Mucosa of rectum (tissue), 2 donors: ENCODE measurements around the gene MADD.

Experiments used
- H3K27ac ChIP-seq, 2 donors: one replicate each; pipeline ENCODE4 v1.7.0; 2013; ENCODE audit warnings: inconsistent platforms in 2 of 2, low read depth in 2 of 2, low read length in 2 of 2
- H3K27me3 ChIP-seq, 2 donors: one replicate each; pipeline ENCODE4 v1.7.0; 2013; ENCODE audit warnings: low read length in 2 of 2; ENCODE audit not compliant: control insufficient read depth in 2 of 2, insufficient read depth in 2 of 2
- H3K36me3 ChIP-seq, 2 donors: one replicate each; pipeline ENCODE4 v1.7.0; 2013; ENCODE audit warnings: low read length in 2 of 2; ENCODE audit not compliant: control insufficient read depth in 2 of 2, insufficient read depth in 2 of 2
- H3K4me1 ChIP-seq, 2 donors: one replicate each; pipeline ENCODE4 v1.7.0; 2013; ENCODE audit warnings: low read length in 2 of 2, mild to moderate bottlenecking in 1 of 2; ENCODE audit not compliant: control insufficient read depth in 2 of 2, insufficient read depth in 2 of 2
- H3K4me3 ChIP-seq, 2 donors: one replicate each; pipeline ENCODE4 v1.7.0; 2013; ENCODE audit warnings: low read length in 2 of 2
- H3K9ac ChIP-seq, 2 donors: one replicate each; pipeline ENCODE4 v1.7.0; 2013; ENCODE audit warnings: low read length in 2 of 2, low read depth in 1 of 2, mild to moderate bottlenecking in 1 of 2
- H3K9me3 ChIP-seq, 2 donors: one replicate each; pipeline ENCODE4 v1.7.0; 2013; ENCODE audit warnings: low read length in 2 of 2; ENCODE audit not compliant: control insufficient read depth in 2 of 2
- donor health status: healthy.
- donor health status: Normal muscosa, but diverticular disease.

MADD gene

GRCh38 chr11:47288066-47288465, 18.1 kb downstream of the MADD start:
- H3K27ac ChIP-seq = no peak overlapping the region
- peaks cover 82 to 92% of the 10 kb centered on the region in 2 donors for H3K36me3 ChIP-seq
- H3K4me1 ChIP-seq = no peaks in the 10 kb centered on the region
- no peaks in the 10 kb centered on the region for H3K27me3 ChIP-seq
- no peaks in the 10 kb centered on the region for H3K9me3 ChIP-seq
- H3K4me3 ChIP-seq = no peak overlapping the region
- no peak overlapping the region for H3K9ac ChIP-seq

DNA sequence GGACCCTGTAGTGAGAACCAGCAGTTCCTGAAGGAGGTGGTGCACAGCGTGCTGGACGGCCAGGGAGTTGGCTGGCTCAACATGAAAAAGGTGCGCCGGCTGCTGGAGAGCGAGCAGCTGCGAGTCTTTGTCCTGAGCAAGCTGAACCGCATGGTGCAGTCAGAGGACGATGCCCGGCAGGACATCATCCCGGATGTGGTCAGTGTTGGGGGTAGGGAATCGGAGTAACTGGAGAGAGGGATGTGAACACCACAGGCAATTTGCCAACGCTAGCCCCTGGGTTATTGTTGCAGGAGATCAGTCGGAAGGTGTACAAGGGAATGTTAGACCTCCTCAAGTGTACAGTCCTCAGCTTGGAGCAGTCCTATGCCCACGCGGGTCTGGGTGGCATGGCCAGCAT, 19.9 kb downstream of the MADD start:
- H3K9me3 ChIP-seq = no peaks in the 10 kb centered on the region
- H3K9ac ChIP-seq = no peak overlapping the region
- peaks cover 79 to 83% of the 10 kb centered on the region in 2 donors for H3K36me3 ChIP-seq
- no peak overlapping the region for H3K27ac ChIP-seq
- no peak overlapping the region for H3K4me3 ChIP-seq
- no peaks in the 10 kb centered on the region for H3K4me1 ChIP-seq
- no peaks in the 10 kb centered on the region for H3K27me3 ChIP-seq

- Histone ChIP-seq H3K9ac (no peak overlapping the region), H3K27ac (no peak overlapping the region), H3K4me1 (no peaks in the 10 kb centered on the region), H3K36me3 (peaks cover 66 to 75% of the 10 kb centered on the region in 2 donors), H3K9me3 (no peaks in the 10 kb centered on the region), H3K27me3 (no peaks in the 10 kb centered on the region), H3K4me3 (no peak overlapping the region)
These were observed 25.5 kb downstream of the MADD start for GRCh38 chr11:47295385-47295784.

DNA sequence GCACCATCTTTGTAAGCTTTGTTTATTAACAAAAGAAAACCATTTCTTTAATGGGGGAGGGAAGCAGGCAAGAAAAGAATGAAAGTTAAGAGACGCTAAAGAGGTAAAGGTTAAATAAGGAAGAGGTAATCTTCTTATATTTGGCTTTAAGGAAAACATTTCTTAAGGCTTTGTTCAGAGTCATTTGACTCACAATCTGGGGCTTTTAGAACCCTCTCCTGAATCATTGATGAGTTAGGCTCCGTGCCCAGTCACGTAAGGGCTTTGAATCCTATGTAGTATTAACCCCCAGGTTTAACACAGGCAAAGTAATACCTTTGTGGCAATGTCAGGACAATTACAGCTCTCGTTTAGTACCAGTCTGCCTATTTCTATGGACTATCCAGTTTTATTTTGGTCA, 26.1 kb downstream of the MADD start:
- Histone ChIP-seq H3K9me3 (no peaks in the 10 kb centered on the region), H3K27me3 (no peaks in the 10 kb centered on the region), H3K36me3 (peaks cover 59 to 69% of the 10 kb centered on the region in 2 donors), H3K9ac (no peak overlapping the region), H3K4me1 (no peaks in the 10 kb centered on the region), H3K27ac (no peak overlapping the region), H3K4me3 (no peak overlapping the region)

DNA sequence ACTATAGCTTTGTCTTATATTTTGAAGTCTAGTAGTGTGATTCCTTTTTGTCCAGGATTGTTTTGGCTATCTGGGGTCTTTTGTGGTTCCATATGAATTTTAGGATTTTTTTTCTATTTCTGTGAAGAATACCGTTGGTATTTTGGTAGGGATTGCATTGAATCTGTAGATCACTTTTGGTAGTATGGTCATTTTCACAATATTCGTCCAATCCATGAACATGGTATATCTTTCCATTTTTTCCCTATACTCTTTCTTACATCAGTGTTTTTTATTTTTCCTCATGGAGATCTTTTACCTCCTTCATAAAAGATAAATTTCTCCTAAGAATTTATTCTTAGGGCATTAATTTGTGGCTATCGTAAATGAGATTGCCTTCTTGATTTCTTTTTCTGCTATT, 29.1 kb downstream of the MADD start:
- H3K9me3 ChIP-seq = no peaks in the 10 kb centered on the region
- peaks cover 38 to 58% of the 10 kb centered on the region in 2 donors for H3K36me3 ChIP-seq
- H3K9ac ChIP-seq = no peak overlapping the region
- no peak overlapping the region for H3K27ac ChIP-seq
- no peaks in the 10 kb centered on the region for H3K4me1 ChIP-seq
- no peak overlapping the region for H3K4me3 ChIP-seq
- no peaks in the 10 kb centered on the region for H3K27me3 ChIP-seq

GRCh38 chr11:47302853-47303252, 32.9 kb downstream of the MADD start:
- Histone ChIP-seq H3K9me3 (no peaks in the 10 kb centered on the region), H3K4me1 (no peaks in the 10 kb centered on the region), H3K27ac (no peak overlapping the region), H3K36me3 (peaks cover 44 to 60% of the 10 kb centered on the region in 2 donors), H3K27me3 (no peaks in the 10 kb centered on the region), H3K9ac (no peak overlapping the region), H3K4me3 (no peak overlapping the region)

DNA sequence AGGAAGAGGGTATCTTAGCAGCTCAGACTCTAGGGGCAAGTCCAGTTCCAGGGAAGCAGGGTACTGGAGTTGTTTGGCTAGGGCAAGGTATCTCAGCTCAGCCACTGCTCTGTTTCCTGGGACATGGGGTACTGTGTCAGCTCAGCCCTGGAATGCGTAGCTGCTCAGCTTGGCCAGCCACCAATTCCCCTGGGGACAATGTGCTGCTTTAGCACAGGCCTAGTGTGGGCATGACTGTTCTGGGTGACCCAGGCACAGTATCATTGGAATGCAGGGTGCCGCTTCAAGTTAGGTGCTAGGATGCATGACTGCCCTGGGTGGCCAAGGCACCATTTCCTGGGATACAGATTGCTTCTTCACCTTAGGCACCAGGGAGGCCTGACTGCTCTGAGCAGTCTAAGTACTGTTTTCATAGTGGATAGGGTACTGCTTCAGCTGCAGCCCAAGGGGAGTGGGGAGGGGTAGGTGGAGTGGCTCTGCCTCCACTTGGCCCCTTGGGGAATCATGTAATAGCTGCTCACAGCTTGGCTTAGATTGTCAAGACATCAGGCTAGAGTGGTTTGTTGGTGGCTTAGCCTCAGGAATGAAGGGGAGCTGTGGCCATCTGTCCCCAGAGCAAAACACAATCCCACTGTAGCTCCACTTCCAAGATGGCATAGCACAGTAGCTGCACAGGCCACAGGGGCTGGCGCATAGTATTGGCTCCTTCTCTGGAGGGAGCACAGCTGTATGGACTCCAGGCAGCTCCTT, 36.0 kb downstream of the MADD start:
- H3K27ac ChIP-seq = no peak overlapping the region
- H3K4me1 ChIP-seq = no peaks in the 10 kb centered on the region
- H3K9ac ChIP-seq = no peak overlapping the region

DNA sequence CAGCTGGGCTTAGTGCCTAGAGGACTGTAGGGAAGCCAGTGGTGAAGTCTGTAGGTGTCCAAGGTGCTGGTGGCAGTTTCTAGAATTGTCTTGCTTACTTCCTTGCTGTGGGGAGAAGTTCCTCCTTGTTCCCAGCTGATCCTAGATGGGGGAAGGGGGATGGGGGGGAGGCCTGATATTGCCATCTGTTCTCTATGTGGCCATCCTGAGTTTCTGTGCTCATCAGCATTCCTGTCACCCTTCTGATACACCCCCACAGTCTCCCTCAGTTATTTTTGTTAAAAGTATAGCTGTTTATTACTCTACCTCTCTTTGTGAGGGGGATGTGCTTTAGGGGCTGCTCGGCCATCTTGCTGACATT, 36.5 kb downstream of the MADD start:
- H3K9ac ChIP-seq = no peak overlapping the region
- no peaks in the 10 kb centered on the region for H3K27me3 ChIP-seq
- H3K9me3 ChIP-seq = no peaks in the 10 kb centered on the region
- H3K27ac ChIP-seq = no peak overlapping the region
- no peak overlapping the region for H3K4me3 ChIP-seq
- H3K4me1 ChIP-seq = no peaks in the 10 kb centered on the region
- H3K36me3 ChIP-seq = peaks cover 44 to 71% of the 10 kb centered on the region in 2 donors

More for the DNA sequence above, 36.0 kb downstream of the MADD start:
- Histone ChIP-seq H3K9me3 (no peaks in the 10 kb centered on the region), H3K4me3 (no peak overlapping the region), H3K27me3 (no peaks in the 10 kb centered on the region), H3K36me3 (peaks cover 39 to 65% of the 10 kb centered on the region in 2 donors)

GRCh38 chr11:47308050-47308823, 38.3 kb downstream of the MADD start:
- Histone ChIP-seq H3K4me3 (no peak overlapping the region), H3K27me3 (no peaks in the 10 kb centered on the region), H3K9ac (no peak overlapping the region), H3K27ac (no peak overlapping the region), H3K9me3 (no peaks in the 10 kb centered on the region), H3K36me3 (peaks cover 50 to 77% of the 10 kb centered on the region in 2 donors), H3K4me1 (no peaks in the 10 kb centered on the region)

DNA sequence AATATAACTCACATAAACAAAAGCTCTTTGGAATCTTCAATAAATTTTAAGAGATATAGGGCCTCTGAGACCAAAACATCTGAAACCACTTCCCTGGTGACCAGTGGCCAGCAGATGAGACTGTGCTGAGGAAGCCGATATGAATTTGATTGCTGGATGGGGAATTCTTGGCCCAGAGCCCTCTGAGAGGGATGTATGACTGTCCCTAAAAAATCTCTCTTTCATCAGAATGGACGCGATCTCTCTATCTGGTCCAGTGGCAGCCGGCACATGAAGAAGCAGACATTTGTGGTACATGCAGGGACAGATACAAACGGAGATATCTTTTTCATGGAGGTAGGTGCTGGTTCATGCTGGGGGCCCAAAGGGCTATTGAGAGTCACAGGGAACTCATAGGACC, 45.1 kb downstream of the MADD start:
- Histone ChIP-seq H3K9ac (no peak overlapping the region), H3K4me3 (no peak overlapping the region), H3K27me3 (no peaks in the 10 kb centered on the region), H3K9me3 (no peaks in the 10 kb centered on the region), H3K27ac (no peak overlapping the region), H3K36me3 (peaks cover 39 to 55% of the 10 kb centered on the region in 2 donors), H3K4me1 (no peaks in the 10 kb centered on the region)
